ENCODE results near the gene CBL.
"Not testable (repeated sequence)": the region's sequence is repeated elsewhere in the genome, so short reads cannot be mapped to it uniquely, and the experiment has no call there.

Gene CBL

GRCh38 chr11:119178166-119178680 lies 27.9 kb upstream of the CBL start:
- Mint-ChIP-seq H3K4me3 (peak overlapping the region; percentile 26), H3K9me3 (no peaks in the 10 kb centered on the region), H3K36me3 (ENCODE audit: low read depth) (peaks cover 16% of the 10 kb centered on the region), H3K27ac (peak overlapping the region; percentile 88), H3K4me1 (ENCODE audit: low read depth) (peaks cover 15% of the 10 kb centered on the region), H3K27me3 (ENCODE audit: low read depth) (no peaks in the 10 kb centered on the region)

GRCh38 chr11:119179342-119179741 lies 26.8 kb upstream of the CBL start:
- Mint-ChIP-seq H3K36me3 (ENCODE audit: low read depth) (peaks cover 19% of the 10 kb centered on the region), H3K4me3 (no peak overlapping the region), H3K9me3 (no peaks in the 10 kb centered on the region), H3K4me1 (ENCODE audit: low read depth) (peaks cover 15% of the 10 kb centered on the region), H3K27ac (no peak overlapping the region), H3K27me3 (ENCODE audit: low read depth) (no peaks in the 10 kb centered on the region)

- Mint-ChIP-seq H3K4me1 (ENCODE audit: low read depth) (peaks cover 15% of the 10 kb centered on the region), H3K4me3 (no peak overlapping the region), H3K27me3 (ENCODE audit: low read depth) (no peaks in the 10 kb centered on the region), H3K27ac (no peak overlapping the region), H3K36me3 (ENCODE audit: low read depth) (peaks cover 19% of the 10 kb centered on the region), H3K9me3 (no peaks in the 10 kb centered on the region)
Measured at GRCh38 chr11:119179983-119180382, 26.2 kb upstream of the CBL start.

GRCh38 chr11:119180729-119181676 lies 25.1 kb upstream of the CBL start:
- Mint-ChIP-seq H3K4me1 (ENCODE audit: low read depth) (peaks cover 9% of the 10 kb centered on the region), H3K27me3 (ENCODE audit: low read depth) (peaks cover 5% of the 10 kb centered on the region), H3K27ac (no peak overlapping the region), H3K9me3 (no peaks in the 10 kb centered on the region), H3K4me3 (no peak overlapping the region), H3K36me3 (ENCODE audit: low read depth) (peaks cover 14% of the 10 kb centered on the region)

- H3K27ac Mint-ChIP-seq = no peak overlapping the region
- no peaks in the 10 kb centered on the region for H3K9me3 Mint-ChIP-seq
- peaks cover 9% of the 10 kb centered on the region for H3K4me1 Mint-ChIP-seq (ENCODE audit: low read depth)
- H3K36me3 Mint-ChIP-seq (ENCODE audit: low read depth) = peaks cover 14% of the 10 kb centered on the region
- H3K4me3 Mint-ChIP-seq = no peak overlapping the region
- H3K27me3 Mint-ChIP-seq (ENCODE audit: low read depth) = peaks cover 5% of the 10 kb centered on the region
Measured at GRCh38 chr11:119181677-119182412, 24.3 kb upstream of the CBL start.

- H3K27me3 Mint-ChIP-seq (ENCODE audit: low read depth); H3K36me3 Mint-ChIP-seq (ENCODE audit: low read depth); H3K4me3 Mint-ChIP-seq; H3K4me1 Mint-ChIP-seq (ENCODE audit: low read depth); H3K27ac Mint-ChIP-seq; H3K9me3 Mint-ChIP-seq: not testable (repeated sequence)
Measured at GRCh38 chr11:119184399-119184798, 21.7 kb upstream of the CBL start.

GRCh38 chr11:119185981-119186634 lies 20.0 kb upstream of the CBL start:
- Mint-ChIP-seq H3K27me3 (ENCODE audit: low read depth) (peaks cover 5% of the 10 kb centered on the region), H3K4me1 (ENCODE audit: low read depth) (no peaks in the 10 kb centered on the region), H3K27ac (no peak overlapping the region), H3K4me3 (no peak overlapping the region), H3K36me3 (ENCODE audit: low read depth) (peaks cover 6% of the 10 kb centered on the region), H3K9me3 (no peaks in the 10 kb centered on the region)

GRCh38 chr11:119187123-119187892 lies 18.8 kb upstream of the CBL start:
- no peaks in the 10 kb centered on the region for H3K4me1 Mint-ChIP-seq (ENCODE audit: low read depth)
- H3K27ac Mint-ChIP-seq = no peak overlapping the region
- H3K4me3 Mint-ChIP-seq = no peak overlapping the region
- peaks cover 6% of the 10 kb centered on the region for H3K36me3 Mint-ChIP-seq (ENCODE audit: low read depth)
- H3K27me3 Mint-ChIP-seq (ENCODE audit: low read depth) = peaks cover 5% of the 10 kb centered on the region
- H3K9me3 Mint-ChIP-seq = no peaks in the 10 kb centered on the region

GRCh38 chr11:119188067-119188466 lies 18.1 kb upstream of the CBL start:
- Mint-ChIP-seq H3K27me3 (ENCODE audit: low read depth) (peaks cover 5% of the 10 kb centered on the region), H3K9me3 (no peaks in the 10 kb centered on the region), H3K4me1 (ENCODE audit: low read depth) (no peaks in the 10 kb centered on the region), H3K4me3 (no peak overlapping the region), H3K36me3 (ENCODE audit: low read depth) (peaks cover 4% of the 10 kb centered on the region), H3K27ac (no peak overlapping the region)

- Mint-ChIP-seq H3K36me3 (ENCODE audit: low read depth) (peaks cover under 1% of the 10 kb centered on the region), H3K27ac (no peak overlapping the region), H3K4me3 (no peak overlapping the region), H3K27me3 (ENCODE audit: low read depth) (peaks cover 5% of the 10 kb centered on the region), H3K9me3 (no peaks in the 10 kb centered on the region), H3K4me1 (ENCODE audit: low read depth) (no peaks in the 10 kb centered on the region)
Measured at GRCh38 chr11:119188887-119189286, 17.3 kb upstream of the CBL start.

- Mint-ChIP-seq H3K27me3 (ENCODE audit: low read depth) (peaks cover 5% of the 10 kb centered on the region), H3K4me3 (no peak overlapping the region), H3K4me1 (ENCODE audit: low read depth) (no peaks in the 10 kb centered on the region), H3K9me3 (no peaks in the 10 kb centered on the region), H3K36me3 (ENCODE audit: low read depth) (no peaks in the 10 kb centered on the region), H3K27ac (no peak overlapping the region)
Measured at GRCh38 chr11:119189393-119189792, 16.7 kb upstream of the CBL start.

- Mint-ChIP-seq H3K4me3 (no peak overlapping the region), H3K36me3 (ENCODE audit: low read depth) (no peaks in the 10 kb centered on the region), H3K9me3 (no peaks in the 10 kb centered on the region), H3K27me3 (ENCODE audit: low read depth) (peaks cover 3% of the 10 kb centered on the region), H3K4me1 (ENCODE audit: low read depth) (no peaks in the 10 kb centered on the region), H3K27ac (no peak overlapping the region)
Measured at GRCh38 chr11:119190531-119190930, 15.6 kb upstream of the CBL start.

GRCh38 chr11:119191265-119191664 lies 14.9 kb upstream of the CBL start:
- not testable (repeated sequence) for H3K4me1 Mint-ChIP-seq (ENCODE audit: low read depth); H3K36me3 Mint-ChIP-seq (ENCODE audit: low read depth); H3K27me3 Mint-ChIP-seq (ENCODE audit: low read depth); H3K27ac Mint-ChIP-seq; H3K9me3 Mint-ChIP-seq; H3K4me3 Mint-ChIP-seq

GRCh38 chr11:119192111-119192510 lies 14.0 kb upstream of the CBL start:
- peaks cover 4% of the 10 kb centered on the region for H3K4me1 Mint-ChIP-seq (ENCODE audit: low read depth)
- no peak overlapping the region for H3K4me3 Mint-ChIP-seq
- H3K27ac Mint-ChIP-seq = no peak overlapping the region
- no peaks in the 10 kb centered on the region for H3K9me3 Mint-ChIP-seq
- no peaks in the 10 kb centered on the region for H3K27me3 Mint-ChIP-seq (ENCODE audit: low read depth)
- no peaks in the 10 kb centered on the region for H3K36me3 Mint-ChIP-seq (ENCODE audit: low read depth)
